GM19035 (cell line): Measurements from ENCODE around the gene TGM3.

Source experiments
- ATAC-seq: cut with Tn5 transposase; IDR thresholded peaks from one replicate; pipeline ENCODE4 v1.9.1; 2021; ENCODE audit not compliant: unreplicated experiment

The TGM3 gene

DNA sequence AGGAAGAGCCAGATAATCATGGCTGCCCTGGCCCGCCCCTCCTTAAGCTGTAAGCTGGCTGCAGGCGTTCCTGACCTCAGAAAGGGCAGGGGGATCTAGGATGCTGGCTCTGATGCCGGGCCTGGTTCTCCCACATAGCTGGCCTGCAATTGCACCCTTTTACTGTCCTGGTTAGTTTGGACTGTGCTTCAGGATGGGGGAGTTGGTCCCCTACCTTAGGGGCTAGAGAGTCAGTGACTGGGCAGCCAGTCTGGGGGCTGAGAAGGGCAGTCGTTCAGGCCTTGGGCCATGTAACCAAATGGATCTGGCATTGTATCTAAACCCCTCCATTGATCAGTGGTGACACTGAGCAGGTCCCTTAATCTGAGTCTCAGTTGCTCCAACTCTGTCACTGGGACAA is 40.7 kb downstream of the TGM3 start:
- no peak for ATAC-seq

DNA sequence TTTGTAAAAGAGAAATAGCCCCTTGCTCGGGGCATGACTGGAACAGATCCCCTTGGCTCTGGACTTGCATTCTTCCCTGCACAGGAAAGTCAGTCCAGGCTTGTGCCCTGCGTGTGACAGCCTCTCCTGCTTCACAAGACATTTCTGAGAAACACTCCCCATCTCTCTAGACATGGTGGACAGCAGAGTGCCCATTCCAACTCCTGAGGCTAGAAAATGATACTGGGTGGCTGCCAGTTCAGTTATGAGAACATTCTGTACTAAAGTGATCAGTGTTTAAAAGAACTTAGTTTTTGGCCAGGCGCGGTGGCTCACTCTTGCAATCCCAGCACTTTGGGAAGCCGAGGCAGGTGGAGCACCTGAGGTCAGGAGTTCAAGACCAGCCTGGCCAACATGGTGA is 41.3 kb downstream of the TGM3 start:
- ATAC-seq: no peak

DNA sequence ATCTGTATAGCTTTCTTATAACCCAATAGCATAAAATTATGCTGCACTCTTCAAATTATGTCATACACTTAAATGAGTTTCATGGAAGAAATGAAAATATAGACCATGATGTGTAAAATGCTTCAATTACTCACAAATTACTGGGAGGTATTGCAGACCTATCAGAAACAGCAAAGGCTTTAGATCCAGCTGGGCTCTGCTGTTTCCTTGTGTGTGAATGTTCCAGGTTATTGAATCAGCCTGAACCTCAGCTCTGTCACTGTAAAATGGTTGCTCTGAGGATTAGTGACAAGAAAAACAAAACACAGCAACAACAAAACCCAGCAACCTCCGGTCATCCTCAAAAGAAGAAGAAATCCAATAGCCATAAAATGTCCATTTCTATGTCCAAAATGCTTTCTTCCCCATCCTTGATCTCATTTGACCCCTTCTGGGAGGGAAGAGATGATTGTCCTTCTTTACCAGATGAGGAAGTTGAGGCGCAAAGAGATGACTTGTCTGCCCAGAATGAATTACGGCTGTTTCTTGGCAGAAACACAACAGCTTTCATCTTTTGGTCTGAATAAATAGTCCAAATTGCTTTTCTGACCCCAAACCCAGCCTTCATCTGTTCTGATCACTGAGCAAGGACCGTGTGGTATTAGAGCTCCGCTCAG is 42.7 kb downstream of the TGM3 start:
- ATAC-seq: no peak

DNA sequence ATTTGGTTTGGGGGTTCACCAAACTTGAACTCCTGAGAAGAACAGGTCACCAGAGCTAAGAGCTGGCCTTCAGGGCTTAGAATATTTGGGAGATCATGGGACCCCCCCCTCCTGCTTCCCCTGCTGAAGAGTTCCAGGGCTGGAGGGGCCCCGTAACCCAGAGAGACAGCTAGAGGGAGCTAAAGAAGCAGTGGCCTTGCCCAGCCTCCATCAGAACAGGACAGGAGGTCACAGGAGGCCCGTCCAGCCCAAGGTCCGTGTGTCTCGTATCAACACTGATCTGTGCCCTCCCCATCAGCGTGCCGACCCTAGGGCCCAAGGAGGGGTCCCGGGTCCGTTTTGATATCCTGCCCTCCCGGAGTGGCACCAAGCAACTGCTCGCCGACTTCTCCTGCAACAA is 44.3 kb downstream of the TGM3 start:
- ATAC-seq: no peak

DNA sequence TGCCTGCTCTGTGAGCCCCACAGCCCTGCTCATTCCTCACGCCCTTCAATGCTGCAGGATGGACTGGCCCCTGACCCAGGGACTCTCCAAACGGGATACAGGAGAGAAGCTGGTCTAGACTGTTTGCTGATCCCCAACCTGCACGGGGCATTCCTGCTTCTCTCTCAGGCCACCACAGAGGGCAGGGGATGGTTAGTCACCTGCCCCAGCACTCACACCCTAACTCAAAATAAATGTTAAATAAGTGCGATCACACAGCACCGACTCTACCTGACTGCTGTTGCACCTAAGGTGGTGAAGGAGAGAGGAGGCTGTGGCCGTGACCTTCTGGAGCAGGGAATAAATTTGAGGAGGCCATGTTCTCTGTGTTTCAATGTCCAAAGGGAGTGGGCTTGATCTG is 45.0 kb downstream of the TGM3 start:
- ATAC-seq: no peak

DNA sequence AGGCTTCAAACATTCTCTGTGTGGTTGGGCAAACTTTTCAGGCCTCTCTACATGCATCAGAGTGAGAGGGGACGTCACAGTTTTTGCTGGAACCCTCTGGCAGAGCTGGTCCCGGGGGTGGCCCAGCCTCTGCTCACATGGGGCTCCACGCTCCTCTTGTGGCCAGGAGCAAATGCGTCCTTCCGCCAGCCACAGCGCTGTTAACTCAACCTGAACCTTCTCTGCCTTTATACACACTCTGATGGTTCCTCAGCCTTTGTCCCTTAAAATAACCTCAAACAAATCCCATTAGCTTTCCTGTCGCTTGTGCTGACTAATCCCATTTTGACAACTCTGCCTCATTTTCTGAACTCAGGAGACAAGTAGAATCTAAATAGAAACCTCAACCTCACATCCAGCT is 45.5 kb downstream of the TGM3 start:
- no peak for ATAC-seq

DNA sequence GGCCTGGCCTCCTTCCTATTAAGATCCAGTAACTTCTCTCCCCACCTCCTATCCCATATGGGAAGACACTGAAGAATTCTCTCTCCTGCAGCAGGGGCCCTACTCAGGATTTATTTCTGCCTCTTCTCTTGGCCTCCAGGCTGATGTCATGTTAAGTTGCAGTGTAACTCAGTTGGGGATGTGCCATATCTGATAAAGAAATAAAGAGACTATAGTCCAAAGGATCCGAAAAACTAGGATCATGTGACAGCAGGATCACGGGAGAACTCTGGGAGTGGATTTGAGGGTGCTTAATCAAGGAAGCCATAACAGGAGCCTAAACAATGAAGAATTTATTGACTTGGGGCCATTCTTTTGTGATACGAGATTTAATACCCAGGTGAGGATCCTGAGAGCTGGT is 46.4 kb downstream of the TGM3 start:
- ATAC-seq: no peak

DNA sequence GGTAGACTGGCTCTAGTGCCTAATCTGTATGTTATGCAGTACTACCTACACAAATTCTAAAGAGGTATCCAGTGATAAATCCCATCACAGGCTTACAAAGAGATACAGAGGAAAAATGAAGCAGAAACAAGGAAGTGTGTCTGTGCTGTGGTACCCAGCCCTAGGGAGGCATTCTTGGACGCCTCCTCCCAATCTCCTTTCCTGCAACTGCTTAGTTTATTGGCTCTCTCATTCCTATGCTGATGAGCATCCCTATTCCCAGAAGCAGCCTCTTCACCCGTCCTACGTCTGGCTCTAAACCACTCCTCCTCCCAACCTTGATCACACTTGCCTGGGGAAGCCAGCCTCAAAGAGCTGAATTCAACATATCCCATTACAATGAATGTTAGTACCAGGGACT is 50.4 kb downstream of the TGM3 start:
- no peak for ATAC-seq

DNA sequence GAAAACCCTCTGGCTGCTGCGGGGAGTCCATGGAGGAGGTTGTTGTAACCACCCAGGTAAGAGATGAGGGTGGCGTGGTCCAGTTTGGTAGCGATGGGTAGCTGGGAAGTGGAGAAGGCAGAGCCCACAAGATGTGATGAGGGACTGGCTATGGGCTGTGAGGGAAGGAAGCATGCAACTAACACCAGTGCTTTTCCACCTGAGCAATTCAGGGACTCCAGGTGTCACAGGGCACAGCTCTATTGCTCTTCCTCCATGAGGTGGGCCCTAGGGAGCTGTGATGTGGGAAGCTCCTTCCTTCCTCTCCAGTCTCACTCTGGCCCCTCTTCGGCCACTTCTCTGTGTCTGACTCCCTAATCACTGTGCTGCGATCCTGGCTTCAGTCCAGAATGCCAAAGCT is 52.5 kb downstream of the TGM3 start:
- ATAC-seq: no peak

DNA sequence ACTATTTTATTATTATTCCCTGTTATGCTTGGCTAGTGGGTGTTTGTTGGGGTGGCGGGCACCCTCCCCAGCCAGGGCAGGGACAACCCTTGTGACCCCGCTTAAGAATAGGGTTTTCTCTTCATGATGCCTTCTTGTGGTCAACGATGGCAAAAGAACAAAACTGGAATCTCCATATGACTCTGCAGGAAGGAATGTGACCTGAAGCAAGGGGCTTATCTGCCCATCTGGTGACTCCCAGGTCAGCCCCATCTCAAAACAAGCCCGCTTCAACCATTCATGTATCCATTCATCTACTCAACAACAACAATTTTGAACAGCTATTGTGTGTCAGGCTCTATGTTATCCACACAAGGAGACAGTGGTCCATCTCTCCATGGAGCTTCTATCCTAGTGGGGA is 54.0 kb downstream of the TGM3 start:
- ATAC-seq: no peak

DNA sequence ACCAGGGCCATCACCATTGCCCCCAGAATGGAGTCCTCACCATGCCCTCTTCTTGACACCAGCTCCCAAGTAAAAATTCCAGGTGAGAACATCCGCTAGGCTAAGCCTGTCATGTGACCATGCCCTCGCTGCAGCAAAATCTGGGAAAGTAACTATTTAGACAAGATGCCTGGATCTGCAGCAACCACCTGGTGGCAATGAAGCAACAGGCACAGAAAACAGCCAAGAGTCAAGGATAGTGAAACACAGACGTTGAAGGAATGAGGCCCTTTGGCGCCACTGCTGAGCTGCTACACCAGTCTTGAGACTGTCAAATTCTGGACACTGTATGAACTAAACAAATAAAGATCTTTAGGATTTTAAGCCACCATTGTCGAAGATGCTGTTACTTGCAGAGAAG is 54.8 kb downstream of the TGM3 start:
- ATAC-seq: no peak

DNA sequence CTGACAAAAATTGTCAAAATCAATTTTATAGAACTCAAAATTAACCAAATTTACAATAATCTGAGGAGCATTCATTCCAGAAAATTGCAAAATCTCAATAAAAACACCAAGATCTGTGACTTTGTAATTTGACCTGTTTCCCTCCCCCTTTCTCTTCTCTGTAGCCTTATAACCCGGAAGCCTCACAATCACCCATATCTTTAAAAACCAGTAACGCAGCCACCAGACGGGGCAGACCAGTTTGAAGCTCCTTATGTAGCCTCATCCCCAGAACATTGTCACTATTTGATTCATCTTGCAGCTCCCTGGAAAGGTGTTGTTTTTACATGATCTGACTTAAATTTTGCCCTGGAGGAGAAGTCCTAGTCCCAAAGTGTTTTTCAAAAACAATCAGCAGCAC is 57.4 kb downstream of the TGM3 start:
- no peak for ATAC-seq

DNA sequence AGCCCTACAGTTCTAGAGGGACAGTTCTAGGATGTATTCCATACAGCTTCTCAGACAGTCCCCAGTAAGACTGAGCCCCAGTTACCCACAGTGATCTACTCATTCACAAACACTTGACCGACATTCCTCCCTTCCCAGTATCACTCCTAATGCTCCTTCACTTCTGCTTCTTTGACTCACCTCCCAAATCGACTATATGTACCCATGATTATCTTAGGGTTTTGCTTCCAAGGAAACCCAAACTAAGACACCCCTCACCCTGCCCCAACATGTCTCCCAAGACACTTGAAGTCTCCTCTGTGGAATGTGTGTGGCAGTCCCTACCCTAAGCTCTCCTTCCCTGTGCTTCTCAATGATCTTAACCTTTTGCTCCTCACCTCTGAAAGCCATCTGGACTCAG is 61.3 kb downstream of the TGM3 start:
- ATAC-seq: no peak

DNA sequence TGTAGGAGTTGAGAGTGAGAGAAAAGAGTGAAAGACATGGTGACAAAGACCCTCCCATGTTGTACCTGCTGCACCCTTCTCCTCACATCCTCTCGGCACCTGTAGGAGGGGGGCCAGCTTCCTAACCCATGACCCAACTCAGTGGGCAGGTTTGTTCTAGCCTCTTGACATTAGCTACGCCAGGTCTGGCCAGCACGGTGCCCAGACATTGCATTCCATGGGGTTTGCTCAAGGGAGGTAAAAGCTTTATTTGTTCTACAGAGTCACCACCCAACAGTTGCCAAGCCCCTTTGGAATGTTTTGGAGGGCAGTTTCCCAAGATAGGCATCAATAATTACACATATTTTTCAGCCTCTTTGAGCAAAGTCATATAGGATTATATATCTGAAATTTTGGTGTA is 62.2 kb downstream of the TGM3 start:
- no peak for ATAC-seq

DNA sequence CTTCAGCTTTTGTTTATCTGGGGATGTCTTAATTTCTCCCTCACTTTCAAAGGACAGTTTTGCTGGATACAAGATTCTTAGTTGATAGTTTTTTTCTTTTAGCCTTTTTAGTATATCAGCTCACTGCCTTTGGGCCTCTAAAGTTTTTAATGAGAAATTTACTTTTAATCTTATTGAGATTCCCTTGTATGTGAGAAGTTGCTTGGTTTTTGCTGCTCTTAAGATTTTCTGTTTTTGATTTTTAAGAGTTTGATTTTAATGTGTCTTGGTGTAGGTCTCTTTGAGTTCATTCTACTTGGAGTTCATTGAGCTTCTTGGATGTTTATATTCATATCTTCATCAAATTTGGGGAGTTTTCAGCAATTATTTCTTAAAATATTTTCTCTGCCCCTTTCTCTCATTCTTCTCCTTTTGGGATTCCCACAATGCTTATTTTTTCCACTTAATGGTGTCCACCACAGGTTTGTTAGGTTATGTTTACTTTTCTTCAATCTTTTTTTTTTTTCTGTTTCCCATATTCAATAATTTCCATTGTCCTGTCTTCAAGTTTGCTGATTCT is 65.3 kb downstream of the TGM3 start:
- ATAC-seq: no peak

DNA sequence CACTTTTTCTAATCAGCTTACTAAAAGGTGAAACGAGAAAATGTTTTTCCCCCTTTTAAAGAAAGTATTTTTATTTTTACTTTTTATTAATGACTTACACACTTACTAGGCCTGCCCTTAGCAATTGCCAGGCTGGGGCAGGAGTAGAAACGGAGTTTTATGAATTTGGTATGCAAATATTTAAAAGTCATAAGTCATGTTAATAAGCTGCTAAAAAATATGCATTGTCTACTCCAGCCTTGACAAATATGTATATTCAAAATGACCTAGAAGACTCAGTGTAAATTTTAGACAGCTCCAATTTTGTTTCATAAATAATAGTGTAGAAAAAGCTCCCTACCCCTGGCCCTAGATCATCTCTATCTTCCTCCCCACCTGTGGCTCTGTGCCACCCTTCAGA is 67.4 kb downstream of the TGM3 start:
- ATAC-seq: no peak

DNA sequence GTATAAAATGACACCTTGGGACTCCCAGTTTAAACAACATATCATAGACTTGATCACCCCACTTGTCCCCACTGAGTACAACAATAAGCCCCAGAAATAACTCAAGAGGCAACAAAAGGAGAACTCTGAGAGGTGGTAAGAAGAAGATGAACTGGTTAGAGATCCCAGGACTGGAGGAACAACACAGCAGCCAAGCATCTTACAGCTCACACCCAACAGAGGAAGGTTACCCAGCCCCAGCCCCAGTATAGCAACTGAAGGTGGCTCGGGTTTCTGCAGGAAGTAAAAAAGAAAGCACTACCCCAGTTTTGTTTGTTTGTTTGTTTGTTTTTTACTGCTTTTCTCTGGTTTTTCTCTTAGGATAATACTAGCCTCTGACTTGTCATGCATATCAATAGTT is 67.8 kb downstream of the TGM3 start:
- no peak for ATAC-seq

DNA sequence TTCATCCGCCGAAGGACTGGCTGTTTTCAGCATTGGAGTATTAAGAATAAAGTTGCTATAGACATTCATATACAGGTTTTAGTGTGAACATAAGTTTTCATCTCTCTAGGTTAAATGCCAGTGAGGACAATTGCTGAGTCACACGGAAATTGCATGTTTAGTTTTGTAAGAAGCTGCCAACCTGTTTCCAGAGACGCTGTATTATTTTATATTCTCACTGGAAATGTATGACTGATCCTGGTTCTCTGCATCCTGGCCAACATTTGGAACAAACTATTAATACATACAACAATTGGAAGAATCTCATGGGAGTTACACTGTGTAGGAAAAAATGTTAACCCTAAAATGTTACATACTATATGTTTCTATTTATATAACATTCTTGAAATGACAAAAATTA is 68.2 kb downstream of the TGM3 start:
- no peak for ATAC-seq

DNA sequence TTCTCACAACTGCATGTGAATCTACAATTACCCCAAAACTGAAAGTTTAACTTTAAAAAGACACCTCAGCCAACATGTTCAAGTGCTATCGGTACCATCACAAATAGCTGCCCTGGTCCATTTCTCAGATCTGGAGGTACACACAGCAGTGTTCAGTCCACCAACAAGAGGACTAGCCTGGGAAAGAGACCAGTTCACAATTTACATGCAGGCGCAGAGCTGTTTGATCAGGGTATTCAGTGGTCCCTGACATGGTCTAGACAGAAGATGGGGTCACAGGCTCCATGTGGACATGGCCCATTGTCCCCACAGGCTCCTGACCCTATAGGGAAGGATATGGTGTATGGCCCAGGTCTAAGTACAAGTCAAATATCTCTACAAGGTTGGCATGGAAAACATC is 69.3 kb downstream of the TGM3 start:
- no peak for ATAC-seq

DNA sequence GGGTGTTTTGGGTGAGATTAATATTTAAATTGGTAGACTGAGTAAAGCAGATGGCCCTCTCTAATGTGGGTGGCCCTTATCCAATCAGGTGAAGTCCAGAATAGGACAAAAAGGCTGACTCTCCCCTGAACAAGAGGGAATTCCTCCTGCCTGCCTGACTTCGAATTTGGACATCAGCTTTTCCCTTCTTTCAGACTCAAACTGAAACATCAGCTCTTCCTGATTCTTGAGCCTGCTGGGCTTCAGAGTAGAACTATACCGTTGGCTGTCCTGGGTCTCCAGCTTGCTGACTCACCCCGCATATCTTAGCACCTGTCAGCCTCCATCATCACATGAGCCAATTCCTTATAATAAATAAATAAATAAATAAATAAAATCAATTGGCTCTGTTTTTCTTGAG is 69.9 kb downstream of the TGM3 start:
- no peak for ATAC-seq

DNA sequence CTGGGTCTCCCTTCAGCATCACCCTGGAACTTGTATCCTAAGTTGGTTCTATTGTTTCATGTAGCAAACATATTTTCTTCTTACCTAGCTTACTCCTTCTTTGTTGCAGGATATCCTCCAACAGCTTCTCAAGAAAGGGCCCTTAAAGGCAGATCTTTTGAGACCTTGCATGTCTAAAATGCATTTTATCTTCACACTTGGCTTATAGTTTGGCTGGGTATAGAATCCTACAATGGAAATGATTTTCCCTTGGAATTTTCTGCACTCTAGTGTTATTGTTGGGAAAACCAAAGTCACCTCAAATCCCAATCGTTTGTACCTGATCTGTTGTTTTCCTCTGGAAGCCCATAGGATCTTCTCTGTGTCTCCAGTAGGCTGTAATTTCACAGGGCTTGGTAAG is 72.8 kb downstream of the TGM3 start:
- ATAC-seq: no peak

DNA sequence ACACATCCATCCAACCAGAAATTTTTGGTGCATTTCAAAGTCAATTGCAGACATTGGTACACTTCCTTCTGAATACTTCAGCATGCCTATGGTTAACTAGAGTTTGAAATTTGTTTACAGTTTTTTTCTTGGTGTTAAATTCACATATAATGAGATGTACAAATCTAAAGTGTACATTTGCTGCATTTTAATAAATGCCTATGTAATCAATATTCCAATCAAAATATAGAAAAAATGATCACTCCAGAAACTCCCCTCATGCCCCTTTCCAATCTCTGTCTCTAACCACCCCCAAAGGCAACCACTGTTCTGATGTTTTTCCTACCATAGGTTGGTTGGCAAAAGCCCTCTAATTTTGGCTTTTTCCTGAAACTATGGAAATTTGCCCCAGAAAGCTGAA is 77.3 kb downstream of the TGM3 start:
- ATAC-seq: no peak

DNA sequence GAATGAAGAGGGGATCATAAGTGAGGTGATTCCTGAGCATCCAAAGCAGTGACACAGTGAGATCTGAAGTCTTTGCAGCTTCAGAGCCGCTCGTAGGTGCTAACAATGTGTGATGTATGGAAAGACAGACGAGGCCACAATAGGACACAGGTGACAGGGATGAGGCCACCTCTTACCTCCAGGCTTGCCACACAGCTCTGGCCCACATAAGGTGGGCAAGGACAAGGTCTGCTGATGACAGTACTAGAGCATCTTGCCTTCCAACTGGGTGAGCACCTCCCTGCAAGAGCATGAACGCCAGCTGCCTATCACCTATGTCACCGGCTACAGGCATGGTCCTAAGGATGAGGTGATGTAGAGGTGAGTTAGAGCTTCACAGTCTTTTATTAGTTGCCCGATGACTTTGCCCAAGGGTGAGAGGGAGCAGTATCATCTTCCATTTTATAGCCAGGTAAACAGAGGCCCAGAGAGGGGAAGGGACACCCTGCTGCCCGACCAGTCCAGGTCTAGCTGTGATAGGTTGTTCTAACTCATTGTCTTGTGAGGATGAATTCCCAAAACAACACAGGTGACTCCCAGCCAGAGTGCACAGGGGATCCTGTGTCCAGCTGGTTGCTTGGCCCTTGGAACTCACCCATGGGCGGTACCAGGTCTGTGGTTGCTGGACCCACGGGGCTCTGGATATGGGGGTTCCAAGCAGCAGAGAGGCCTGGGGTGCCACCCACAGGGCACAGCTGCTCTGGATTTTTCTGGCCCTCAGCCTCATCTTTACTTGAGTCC is 78.7 kb downstream of the TGM3 start:
- no peak for ATAC-seq
